ENCODE measurements around the gene RCOR1. TPM values are rescaled to one million over a fixed set of nuclear protein-coding genes. Genes with fewer than 3 reads are reported as not detected.
A peak's percentile ranks its signal among the peaks of the same experiment; 100 is the strongest.

The RCOR1 gene
- total RNA-seq, 1 donor from 2014 or later, result 33.4 TPM

DNA sequence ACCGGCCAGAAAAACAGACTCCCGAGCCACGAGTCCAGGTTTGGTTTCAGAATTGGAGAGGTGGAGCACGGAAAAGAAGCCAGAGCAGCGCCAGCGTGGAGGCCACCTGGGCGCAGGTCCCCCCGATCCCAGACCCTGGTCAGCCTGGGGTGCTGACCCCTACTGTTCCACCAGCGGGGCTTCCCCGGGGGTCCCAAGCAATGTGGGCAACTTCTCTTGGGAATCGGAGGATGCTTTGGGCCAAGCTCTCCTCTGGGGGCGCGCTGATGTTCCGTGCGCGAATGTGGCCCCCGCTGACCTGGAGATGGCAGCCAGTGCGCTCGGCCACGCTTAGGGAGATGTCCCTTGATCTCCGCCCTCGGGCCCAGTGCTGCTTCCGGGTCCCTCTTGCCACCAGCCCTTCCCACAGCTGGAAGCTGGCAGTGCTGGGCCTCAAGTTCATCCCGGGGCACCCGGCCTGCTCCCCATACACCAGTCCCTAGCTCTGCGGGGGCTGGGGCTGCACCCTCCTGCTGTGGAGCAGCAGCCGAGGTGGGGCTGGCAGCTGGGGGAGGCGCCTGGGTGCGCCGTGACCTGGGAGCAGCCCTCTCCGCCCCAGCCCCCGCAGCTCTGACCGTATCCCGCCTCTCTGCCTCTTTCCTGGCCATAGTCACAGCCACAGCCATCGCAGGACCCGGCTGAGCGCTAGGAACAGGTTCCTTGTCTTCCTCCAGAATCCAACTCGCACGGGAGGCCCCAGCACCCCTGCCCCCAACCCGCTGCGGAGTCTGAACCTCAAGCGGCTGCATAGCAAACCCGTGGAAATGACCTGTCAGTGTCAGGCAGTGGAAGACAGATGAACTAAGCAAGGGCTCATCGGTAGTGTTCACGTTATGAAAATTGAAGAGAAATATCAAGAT lies 91.2 kb downstream of the RCOR1 start:
- no peak for DNase-seq

GRCh38 chr14:102684298-102684663 lies 91.8 kb downstream of the RCOR1 start:
- no peak for DNase-seq

- no peak for DNase-seq
These were observed 93.8 kb downstream of the RCOR1 start for GRCh38 chr14:102686196-102686801.

GRCh38 chr14:102688290-102688689 lies 95.8 kb downstream of the RCOR1 start:
- no peak for DNase-seq

GRCh38 chr14:102690509-102691286 lies 98.2 kb downstream of the RCOR1 start:
- no peak for DNase-seq

GRCh38 chr14:102691763-102692162 lies 99.3 kb downstream of the RCOR1 start:
- peak; percentile 7 for DNase-seq

GRCh38 chr14:102692334-102692733 lies 99.9 kb downstream of the RCOR1 start:
- no peak for DNase-seq

DNA sequence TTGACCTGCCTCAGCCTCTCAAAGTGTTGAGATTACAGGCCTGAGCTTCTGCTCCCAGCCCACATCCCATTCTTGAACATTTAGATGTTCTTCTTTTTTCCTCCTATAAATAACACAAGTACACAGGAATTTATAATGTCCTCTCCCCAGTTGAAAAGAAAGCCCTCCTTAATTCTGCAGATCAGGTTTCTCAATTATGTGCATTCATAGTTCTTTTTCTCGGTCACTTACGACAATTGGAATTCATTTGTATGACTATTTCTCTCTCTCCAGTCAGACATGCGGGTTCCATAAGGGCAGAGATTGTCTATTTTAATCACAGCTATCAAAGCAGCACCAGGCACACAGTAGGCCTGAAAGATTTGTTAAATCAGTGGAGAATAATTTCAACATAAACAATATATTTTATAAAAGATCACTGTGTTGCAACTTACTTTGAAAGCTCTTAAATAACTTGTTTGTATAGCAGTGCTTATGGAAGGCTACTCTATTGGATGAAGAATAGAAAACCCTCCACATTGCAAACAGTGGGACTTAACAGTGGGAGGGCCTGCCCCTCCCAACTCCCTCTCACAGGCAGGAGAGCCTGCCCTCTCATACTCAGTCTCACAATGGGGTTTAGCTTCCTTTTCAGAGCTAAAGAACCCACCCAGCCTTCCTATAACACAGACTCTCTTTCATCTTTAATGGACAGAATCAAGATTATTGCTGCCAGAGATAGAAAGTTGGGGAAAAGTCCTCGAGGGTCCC lies 100.7 kb downstream of the RCOR1 start:
- DNase-seq, result no peak

- peak; percentile 84 for DNase-seq
These were observed 102.2 kb downstream of the RCOR1 start for GRCh38 chr14:102694530-102695166.

DNA sequence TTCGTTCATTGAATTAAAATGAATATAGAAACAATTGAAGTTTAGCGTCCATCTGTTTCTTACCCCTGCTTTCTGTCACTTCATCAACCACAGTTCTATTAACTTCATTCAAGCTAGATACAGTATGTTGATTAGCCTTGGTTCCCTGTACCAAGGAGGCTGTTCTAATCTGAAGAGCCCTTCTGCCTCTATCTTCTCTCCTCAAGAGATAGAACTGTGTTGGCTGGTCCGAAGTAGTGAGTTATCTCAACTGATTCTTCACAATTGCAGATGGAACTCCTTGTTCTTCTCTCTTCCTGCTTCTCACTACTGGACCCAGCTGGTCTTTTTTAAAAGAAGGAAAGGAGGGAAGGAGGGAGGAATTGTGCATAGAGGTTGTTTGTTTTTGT lies 102.7 kb downstream of the RCOR1 start:
- no peak for DNase-seq

- DNase-seq, result no peak
These were observed 103.9 kb downstream of the RCOR1 start for GRCh38 chr14:102696332-102696731.

DNA sequence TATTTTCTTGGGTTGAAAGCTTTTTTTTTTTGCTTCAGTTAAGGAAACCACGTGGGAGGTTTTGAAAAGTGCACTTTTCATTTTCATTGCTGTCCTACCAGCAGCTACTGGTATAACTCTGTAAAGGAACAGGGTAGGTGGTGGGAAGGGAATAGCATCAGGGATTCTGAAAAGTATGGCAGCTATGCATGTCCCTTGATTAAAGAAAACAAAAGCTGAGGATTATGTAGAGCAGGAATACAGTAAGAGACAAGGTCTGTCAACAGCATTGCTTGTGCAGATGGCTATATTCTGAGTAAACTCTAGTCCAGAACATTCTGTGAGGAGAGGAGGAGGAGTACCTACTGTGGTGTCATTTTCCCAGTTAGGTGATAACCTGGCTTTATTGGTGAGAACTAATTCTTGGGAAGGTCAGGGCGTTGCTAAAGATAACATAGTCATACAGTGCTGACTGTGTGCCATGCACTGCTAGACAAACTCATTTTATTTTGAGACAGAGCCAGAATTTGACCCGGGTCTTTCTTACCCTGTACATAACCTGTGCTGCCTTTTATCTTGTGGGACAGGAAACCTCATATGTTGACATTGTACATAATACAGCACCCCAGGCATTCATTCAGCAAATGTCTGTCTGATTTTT lies 104.5 kb downstream of the RCOR1 start:
- DNase-seq, result no peak

DNA sequence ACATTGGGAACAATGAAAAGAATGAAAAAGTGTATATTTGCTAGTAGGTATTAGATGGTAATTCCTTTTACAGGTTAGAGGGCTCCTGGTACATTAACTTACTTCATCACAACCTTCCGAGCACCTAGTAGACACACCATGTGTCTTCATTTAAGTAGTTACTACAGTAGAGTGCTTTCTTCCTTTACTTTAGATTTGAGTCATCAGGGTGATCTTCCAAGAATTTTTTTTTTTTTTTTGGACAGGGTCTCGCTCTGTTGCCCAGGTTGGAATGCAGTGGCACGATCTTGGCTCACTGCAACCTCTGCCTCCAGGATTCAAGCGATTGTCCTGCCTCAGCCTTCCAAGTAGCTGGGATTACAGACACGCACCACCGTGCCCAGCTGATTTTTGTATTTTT lies 105.1 kb downstream of the RCOR1 start:
- DNase-seq, result no peak

GRCh38 chr14:102699416-102700110 lies 107.1 kb downstream of the RCOR1 start:
- DNase-seq, result no peak

DNA sequence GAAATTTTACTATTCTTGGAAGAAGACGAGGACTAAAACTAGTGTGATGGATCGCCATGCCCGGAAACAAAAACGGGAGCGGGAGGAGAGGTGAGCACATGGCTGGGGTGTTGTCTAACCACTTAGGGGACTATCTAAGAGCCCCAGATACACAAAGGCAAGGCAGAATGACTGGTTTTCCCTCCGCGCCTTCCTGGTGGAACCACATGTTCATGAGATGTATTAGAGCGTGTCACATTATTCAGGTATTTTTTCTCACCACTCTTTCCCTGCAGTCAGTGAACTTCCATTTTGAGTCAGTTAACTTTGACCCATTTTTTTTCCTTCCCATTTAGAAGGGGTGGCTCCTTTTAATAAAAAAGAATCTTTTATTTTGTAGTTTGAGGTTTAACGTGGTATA lies 116.0 kb downstream of the RCOR1 start:
- DNase-seq, result no peak

GRCh38 chr14:102711207-102711606 lies 118.8 kb downstream of the RCOR1 start:
- no peak for DNase-seq

DNA sequence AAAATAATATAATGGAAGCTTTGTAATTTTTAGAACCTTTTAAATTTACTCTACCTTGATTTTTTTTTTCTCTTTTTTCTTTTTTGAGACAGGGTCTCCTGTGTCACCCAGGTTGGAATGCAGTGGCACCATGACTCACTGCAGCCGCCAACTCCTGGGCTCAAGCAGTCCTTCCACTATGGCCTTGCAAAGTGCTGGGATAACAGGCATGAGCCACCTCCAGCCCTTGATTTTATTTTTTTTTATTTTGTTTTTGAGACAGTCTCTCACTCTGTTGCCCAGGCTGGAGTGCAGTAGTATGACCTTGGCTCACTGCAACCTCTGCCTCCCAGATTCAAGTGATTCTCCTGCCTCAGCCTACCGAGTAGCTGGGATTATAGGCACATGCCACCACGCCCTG lies 119.5 kb downstream of the RCOR1 start:
- no peak for DNase-seq

DNA sequence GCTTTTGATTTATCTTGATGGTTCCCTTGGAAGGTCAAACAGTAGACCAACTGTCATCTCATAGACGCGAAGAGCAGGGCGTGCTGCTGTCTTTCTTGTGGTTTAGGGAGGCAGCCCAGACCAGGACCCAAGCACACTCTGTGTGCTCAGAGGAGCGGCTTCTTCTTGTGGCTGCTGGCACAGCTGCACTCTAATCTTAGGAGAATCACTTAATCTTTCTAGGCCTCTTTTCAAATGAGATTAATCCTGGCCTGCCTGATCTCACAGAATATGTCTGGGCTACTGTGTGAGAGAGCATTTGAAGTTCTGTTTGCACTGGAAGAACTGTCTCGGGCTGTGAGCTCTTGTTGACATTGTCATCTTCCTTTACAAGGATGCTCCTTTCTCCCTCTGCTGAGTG lies 124.8 kb downstream of the RCOR1 start:
- DNase-seq, result no peak

DNA sequence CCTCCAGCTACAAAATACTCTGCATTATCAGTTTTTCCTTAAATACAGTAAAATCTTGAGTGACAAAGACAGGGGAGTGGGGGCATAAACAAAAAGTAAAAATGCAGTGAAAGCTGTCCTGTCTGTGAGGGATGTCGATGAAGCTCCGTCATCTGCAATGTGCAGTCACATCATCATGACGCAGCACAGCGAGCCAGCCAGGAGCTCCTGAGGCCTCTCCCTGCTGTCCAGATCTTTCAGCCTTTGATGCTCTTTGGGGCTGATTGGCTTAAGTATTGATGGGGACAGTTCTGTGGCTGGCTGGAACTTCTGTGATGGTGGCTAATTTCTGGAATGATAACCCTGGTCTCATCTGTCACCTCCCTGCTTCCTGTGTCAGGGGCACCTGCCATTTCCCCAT lies 130.2 kb downstream of the RCOR1 start:
- no peak for DNase-seq

DNA sequence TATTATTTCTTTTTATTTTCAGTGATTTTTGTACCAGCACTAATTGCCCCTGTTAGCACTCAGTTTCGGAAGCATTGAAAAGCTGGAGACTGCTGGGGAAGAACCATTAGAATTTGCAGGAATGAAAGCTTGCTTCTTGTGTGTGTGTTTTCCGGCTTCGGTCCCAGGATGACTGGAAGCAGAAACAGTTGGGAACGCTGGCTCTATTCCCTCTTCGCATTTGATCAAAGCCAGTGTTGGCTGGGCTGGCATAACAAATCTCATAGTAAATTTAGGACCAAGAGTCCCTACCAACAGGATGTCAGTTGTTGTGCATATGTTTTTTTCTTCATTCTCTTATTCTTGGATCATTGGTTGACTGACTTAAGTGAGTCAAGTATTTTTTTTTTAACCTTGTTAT lies 131.2 kb downstream of the RCOR1 start:
- no peak for DNase-seq

All from skin of body (tissue), 2 donors.